H1 (cell line): ENCODE data around the gene IL7R. TPM values are rescaled to one million over a fixed set of nuclear protein-coding genes. Genes with fewer than 3 reads are reported as not detected.

Source experiments
- CBX5 ChIP-seq: fragments of 300-800, 300-1000 bp; sonication (generic); IDR thresholded peaks from 2 replicates; pipeline ENCODE4 v1.7.1; 2016; ENCODE audit warnings: antibody characterized with exemption, low read length, low read depth
- GTF2F1 ChIP-seq: IDR thresholded peaks from 2 replicates; pipeline ENCODE4 v1.6.1; 2012; ENCODE audit warnings: low read depth, low read length, improper control_type of control experiment, borderline replicate concordance
- KDM1A ChIP-seq: fragments of 200-600, 300-600 bp; sonication (generic); IDR thresholded peaks from 2 replicates; pipeline ENCODE4 v1.7.1; 2016; ENCODE audit warnings: mild to moderate bottlenecking, low read length, borderline replicate concordance
- POLR2AphosphoS5 ChIP-seq: IDR thresholded peaks from 2 replicates; pipeline ENCODE4 v1.6.1; 2011; ENCODE audit warnings: low read depth, low read length
- RBBP5 ChIP-seq: IDR thresholded peaks from 2 replicates; pipeline ENCODE4 v1.7.1; 2012; ENCODE audit warnings: low read depth, mild to moderate bottlenecking, inconsistent platforms, low read length, moderate library complexity, borderline replicate concordance
- SUZ12 ChIP-seq: fragments of 200-600 bp; sonication (generic); IDR thresholded peaks from 2 replicates; pipeline ENCODE4 v1.6.1; 2012; ENCODE audit warnings: mild to moderate bottlenecking, inconsistent platforms, low read length, moderate library complexity, mixed read lengths
- polyA plus RNA-seq, 7 experiments: library from polyadenylated mRNA; depleted of rRNA in 3 of 7; stranded (reverse) in 5 of 7; unstranded in 2 of 7; fragments of >200 nt in 5 of 7; fragments of 200-250 nt in 2 of 7; gene quantifications; 1 replicate in 5 of 7; 2 replicates in 1 of 7; 4 replicates in 1 of 7; pipeline versions ENCODE4 v1.2.1 to v1.2.3, GENCODE V29; 2011 to 2013; ENCODE audit warnings: missing spikeins in 2 of 7, mixed read lengths in 2 of 7
- total RNA-seq: library from RNA; stranded (reverse); fragmentation: NEBNext Ultra II Directional; extraction: Animal tissue kit (Norgen Biotek cat#: 25700); gene quantifications from 2 replicates; pipeline ENCODE4 v1.2.1, GENCODE V29; 2021
- TF ChIP-seq, protein P1 (sequence below): fragments of 300-600 bp; sonication (generic); IDR thresholded peaks from 2 replicates; pipeline ENCODE4 v1.7.1; 2012; ENCODE audit warnings: low read length, moderate library complexity, mild to moderate bottlenecking, inconsistent platforms; ENCODE audit not compliant: insufficient replicate concordance

IL7R gene
- total and polyA plus RNA-seq, 2 of the 8 experiments (the other 6 are each of a cell fraction or from before 2014, with no cell fraction given), result not detected

DNA sequence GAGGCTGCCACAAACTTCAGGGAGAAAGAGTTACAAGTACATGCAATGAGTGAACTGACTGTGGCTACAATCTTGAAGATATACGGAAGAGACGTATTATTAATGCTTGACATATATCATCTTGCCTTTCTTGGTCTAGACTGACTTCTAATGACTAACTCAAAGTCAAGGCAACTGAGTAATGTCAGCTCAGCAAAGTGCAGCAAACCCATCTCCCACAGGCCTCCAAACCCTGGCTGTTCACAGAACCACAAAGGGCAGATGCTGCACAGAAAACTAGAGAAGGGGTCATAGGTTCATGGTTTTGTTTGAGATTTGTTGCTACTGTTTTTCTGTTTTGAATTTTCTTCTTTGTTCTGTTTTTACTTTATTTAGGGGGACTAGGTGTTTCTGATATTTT is 21.0 kb downstream of the IL7R start (continued):
- TF ChIP-seq, protein P1, sequence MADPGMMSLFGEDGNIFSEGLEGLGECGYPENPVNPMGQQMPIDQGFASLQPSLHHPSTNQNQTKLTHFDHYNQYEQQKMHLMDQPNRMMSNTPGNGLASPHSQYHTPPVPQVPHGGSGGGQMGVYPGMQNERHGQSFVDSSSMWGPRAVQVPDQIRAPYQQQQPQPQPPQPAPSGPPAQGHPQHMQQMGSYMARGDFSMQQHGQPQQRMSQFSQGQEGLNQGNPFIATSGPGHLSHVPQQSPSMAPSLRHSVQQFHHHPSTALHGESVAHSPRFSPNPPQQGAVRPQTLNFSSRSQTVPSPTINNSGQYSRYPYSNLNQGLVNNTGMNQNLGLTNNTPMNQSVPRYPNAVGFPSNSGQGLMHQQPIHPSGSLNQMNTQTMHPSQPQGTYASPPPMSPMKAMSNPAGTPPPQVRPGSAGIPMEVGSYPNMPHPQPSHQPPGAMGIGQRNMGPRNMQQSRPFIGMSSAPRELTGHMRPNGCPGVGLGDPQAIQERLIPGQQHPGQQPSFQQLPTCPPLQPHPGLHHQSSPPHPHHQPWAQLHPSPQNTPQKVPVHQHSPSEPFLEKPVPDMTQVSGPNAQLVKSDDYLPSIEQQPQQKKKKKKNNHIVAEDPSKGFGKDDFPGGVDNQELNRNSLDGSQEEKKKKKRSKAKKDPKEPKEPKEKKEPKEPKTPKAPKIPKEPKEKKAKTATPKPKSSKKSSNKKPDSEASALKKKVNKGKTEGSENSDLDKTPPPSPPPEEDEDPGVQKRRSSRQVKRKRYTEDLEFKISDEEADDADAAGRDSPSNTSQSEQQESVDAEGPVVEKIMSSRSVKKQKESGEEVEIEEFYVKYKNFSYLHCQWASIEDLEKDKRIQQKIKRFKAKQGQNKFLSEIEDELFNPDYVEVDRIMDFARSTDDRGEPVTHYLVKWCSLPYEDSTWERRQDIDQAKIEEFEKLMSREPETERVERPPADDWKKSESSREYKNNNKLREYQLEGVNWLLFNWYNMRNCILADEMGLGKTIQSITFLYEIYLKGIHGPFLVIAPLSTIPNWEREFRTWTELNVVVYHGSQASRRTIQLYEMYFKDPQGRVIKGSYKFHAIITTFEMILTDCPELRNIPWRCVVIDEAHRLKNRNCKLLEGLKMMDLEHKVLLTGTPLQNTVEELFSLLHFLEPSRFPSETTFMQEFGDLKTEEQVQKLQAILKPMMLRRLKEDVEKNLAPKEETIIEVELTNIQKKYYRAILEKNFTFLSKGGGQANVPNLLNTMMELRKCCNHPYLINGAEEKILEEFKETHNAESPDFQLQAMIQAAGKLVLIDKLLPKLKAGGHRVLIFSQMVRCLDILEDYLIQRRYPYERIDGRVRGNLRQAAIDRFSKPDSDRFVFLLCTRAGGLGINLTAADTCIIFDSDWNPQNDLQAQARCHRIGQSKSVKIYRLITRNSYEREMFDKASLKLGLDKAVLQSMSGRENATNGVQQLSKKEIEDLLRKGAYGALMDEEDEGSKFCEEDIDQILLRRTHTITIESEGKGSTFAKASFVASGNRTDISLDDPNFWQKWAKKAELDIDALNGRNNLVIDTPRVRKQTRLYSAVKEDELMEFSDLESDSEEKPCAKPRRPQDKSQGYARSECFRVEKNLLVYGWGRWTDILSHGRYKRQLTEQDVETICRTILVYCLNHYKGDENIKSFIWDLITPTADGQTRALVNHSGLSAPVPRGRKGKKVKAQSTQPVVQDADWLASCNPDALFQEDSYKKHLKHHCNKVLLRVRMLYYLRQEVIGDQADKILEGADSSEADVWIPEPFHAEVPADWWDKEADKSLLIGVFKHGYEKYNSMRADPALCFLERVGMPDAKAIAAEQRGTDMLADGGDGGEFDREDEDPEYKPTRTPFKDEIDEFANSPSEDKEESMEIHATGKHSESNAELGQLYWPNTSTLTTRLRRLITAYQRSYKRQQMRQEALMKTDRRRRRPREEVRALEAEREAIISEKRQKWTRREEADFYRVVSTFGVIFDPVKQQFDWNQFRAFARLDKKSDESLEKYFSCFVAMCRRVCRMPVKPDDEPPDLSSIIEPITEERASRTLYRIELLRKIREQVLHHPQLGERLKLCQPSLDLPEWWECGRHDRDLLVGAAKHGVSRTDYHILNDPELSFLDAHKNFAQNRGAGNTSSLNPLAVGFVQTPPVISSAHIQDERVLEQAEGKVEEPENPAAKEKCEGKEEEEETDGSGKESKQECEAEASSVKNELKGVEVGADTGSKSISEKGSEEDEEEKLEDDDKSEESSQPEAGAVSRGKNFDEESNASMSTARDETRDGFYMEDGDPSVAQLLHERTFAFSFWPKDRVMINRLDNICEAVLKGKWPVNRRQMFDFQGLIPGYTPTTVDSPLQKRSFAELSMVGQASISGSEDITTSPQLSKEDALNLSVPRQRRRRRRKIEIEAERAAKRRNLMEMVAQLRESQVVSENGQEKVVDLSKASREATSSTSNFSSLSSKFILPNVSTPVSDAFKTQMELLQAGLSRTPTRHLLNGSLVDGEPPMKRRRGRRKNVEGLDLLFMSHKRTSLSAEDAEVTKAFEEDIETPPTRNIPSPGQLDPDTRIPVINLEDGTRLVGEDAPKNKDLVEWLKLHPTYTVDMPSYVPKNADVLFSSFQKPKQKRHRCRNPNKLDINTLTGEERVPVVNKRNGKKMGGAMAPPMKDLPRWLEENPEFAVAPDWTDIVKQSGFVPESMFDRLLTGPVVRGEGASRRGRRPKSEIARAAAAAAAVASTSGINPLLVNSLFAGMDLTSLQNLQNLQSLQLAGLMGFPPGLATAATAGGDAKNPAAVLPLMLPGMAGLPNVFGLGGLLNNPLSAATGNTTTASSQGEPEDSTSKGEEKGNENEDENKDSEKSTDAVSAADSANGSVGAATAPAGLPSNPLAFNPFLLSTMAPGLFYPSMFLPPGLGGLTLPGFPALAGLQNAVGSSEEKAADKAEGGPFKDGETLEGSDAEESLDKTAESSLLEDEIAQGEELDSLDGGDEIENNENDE, result no peak
- no peak for TF ChIP-seq CBX5
- no peak for TF ChIP-seq KDM1A
- no peak for TF ChIP-seq SUZ12
- no peak for TF ChIP-seq GTF2F1
- TF ChIP-seq RBBP5, result no peak
- TF ChIP-seq POLR2AphosphoS5, result no peak
